Fibroblast of peridontal ligament (primary cell): Measurements from ENCODE around the gene SERF2.
"Not testable (repeated sequence)": the region's sequence is repeated elsewhere in the genome, so short reads cannot be mapped to it uniquely, and the experiment has no call there.

Experiments used
- DNase-seq: peaks from one replicate; pipeline ENCODE4 v3.0.0-alpha.2; 2010; ENCODE audit errors: extremely low read depth

SERF2 gene

GRCh38 chr15:43793647-43794046 is 1.5 kb downstream of the SERF2 start:
- DNase-seq = no peak

GRCh38 chr15:43794269-43795037 is 2.3 kb downstream of the SERF2 start:
- peak; percentile 47 for DNase-seq

- no peak for DNase-seq
Observed at GRCh38 chr15:43795197-43795596, 3.1 kb downstream of the SERF2 start.

- no peak for DNase-seq
Observed at GRCh38 chr15:43795997-43796396, 3.9 kb downstream of the SERF2 start.

- no peak for DNase-seq
Observed at GRCh38 chr15:43796566-43796965, 4.4 kb downstream of the SERF2 start.

GRCh38 chr15:43799209-43799944 is 7.3 kb downstream of the SERF2 start:
- no peak for DNase-seq

GRCh38 chr15:43799945-43800285 is 7.8 kb downstream of the SERF2 start, which contains the start of gene SERINC4:
Gene SERINC4, minus strand, starts transcription at chr15:43800220. Its CDS starts 234 bp downstream, at chr15:43799986.
- DNase-seq = no peak

GRCh38 chr15:43800286-43801141 is 8.4 kb downstream of the SERF2 start, which contains the start of gene HYPK:
Gene HYPK, plus strand, starts transcription at chr15:43800599. Its CDS starts 24 bp downstream, at chr15:43800623.
- peak; percentile 85 for DNase-seq

GRCh38 chr15:43802676-43803075 is 10.6 kb downstream of the SERF2 start:
- DNase-seq = not testable (repeated sequence)

- no peak for DNase-seq
Observed at GRCh38 chr15:43808435-43808950, 16.4 kb downstream of the SERF2 start.

GRCh38 chr15:43808960-43809678 is 17.0 kb downstream of the SERF2 start:
- DNase-seq = no peak

- DNase-seq = not testable (repeated sequence)
Observed at GRCh38 chr15:43815064-43815463, 22.9 kb downstream of the SERF2 start.

GRCh38 chr15:43821505-43821904 is 29.4 kb downstream of the SERF2 start:
- DNase-seq = no peak

- peak; percentile 98 for DNase-seq
Observed at GRCh38 chr15:43824302-43825246, 32.5 kb downstream of the SERF2 start, which contains the start of gene MFAP1. Gene MFAP1, minus strand, starts transcription at chr15:43824690. Its CDS starts 121 bp downstream, at chr15:43824569.

GRCh38 chr15:43825305-43825704 is 33.2 kb downstream of the SERF2 start:
- DNase-seq = not testable (repeated sequence)

GRCh38 chr15:43826029-43826507 is 33.9 kb downstream of the SERF2 start:
- no peak for DNase-seq

- peak; percentile 74 for DNase-seq
Observed at GRCh38 chr15:43826508-43827341, 34.6 kb downstream of the SERF2 start, which contains the start of gene WDR76. Gene WDR76, plus strand, starts transcription at chr15:43827002. Its CDS starts 31 bp downstream, at chr15:43827033.

- peak; percentile 44 for DNase-seq
Observed at GRCh38 chr15:43828061-43828657, 36.0 kb downstream of the SERF2 start.
